Esophagus squamous epithelium (tissue), 4 donors: ENCODE data around the gene OSGIN1.

ENCODE experiments used
- CTCF ChIP-seq, 6 experiments: fragments of 450-650 bp in 4 of 6; fragments of 200-600 bp in 2 of 6; sonication (generic) in 2 of 6; IDR thresholded peaks; one replicate each; pipeline ENCODE4 v1.5.1; 2016 to 2019; ENCODE audit warnings: antibody characterized with exemption in 6 of 6, mild to moderate bottlenecking in 4 of 6, moderate library complexity in 4 of 6
- POLR2A ChIP-seq, 4 donors: fragments of 450-650 bp; IDR thresholded peaks; one replicate each; pipeline ENCODE4 v1.6.1; 2017; ENCODE audit warnings: antibody characterized with exemption in 4 of 4, mild to moderate bottlenecking in 4 of 4, moderate library complexity in 3 of 4

GRCh38 chr16:83940119-83940518, 12.9 kb upstream of the OSGIN1 start:
- TF ChIP-seq CTCF (IDR thresholded peaks at IDR 0.05) = no peak
- no peak for TF ChIP-seq POLR2A (IDR thresholded peaks at IDR 0.05)
